NB4 (cell line): Measurements from ENCODE around the gene BCAM.
A peak's percentile ranks its signal among the peaks of the same experiment; 100 is the strongest.
"Not testable (repeated sequence)": the region's sequence is repeated elsewhere in the genome, so short reads cannot be mapped to it uniquely, and the experiment has no call there.

Source experiments
- DNase-seq: peaks from one replicate; pipeline ENCODE4 v3.0.0; 2010; ENCODE audit warnings: low read depth
- H3K4me3 ChIP-seq: one replicate; pipeline ENCODE4 v1.5.1; 2011; ENCODE audit warnings: mild to moderate bottlenecking, low read depth, low read length, moderate library complexity
- MYC ChIP-seq: IDR thresholded peaks from 2 replicates; pipeline ENCODE4 v1.6.1; 2011; ENCODE audit warnings: low read depth, low read length
- POLR2A ChIP-seq: IDR thresholded peaks from 2 replicates; pipeline ENCODE4 v1.6.1; 2011; ENCODE audit warnings: mild to moderate bottlenecking; ENCODE audit not compliant: insufficient read length; ENCODE audit errors: extremely low read depth
- TF ChIP-seq, protein P1 (sequence below): IDR thresholded peaks from one replicate; pipeline ENCODE4 v1.5.1; 2012; ENCODE audit warnings: low read depth, low read length
- TF ChIP-seq, protein P2 (sequence below): IDR thresholded peaks from 2 replicates; pipeline ENCODE4 v1.6.1; 2011; ENCODE audit warnings: low read depth, low read length

Gene BCAM

DNA sequence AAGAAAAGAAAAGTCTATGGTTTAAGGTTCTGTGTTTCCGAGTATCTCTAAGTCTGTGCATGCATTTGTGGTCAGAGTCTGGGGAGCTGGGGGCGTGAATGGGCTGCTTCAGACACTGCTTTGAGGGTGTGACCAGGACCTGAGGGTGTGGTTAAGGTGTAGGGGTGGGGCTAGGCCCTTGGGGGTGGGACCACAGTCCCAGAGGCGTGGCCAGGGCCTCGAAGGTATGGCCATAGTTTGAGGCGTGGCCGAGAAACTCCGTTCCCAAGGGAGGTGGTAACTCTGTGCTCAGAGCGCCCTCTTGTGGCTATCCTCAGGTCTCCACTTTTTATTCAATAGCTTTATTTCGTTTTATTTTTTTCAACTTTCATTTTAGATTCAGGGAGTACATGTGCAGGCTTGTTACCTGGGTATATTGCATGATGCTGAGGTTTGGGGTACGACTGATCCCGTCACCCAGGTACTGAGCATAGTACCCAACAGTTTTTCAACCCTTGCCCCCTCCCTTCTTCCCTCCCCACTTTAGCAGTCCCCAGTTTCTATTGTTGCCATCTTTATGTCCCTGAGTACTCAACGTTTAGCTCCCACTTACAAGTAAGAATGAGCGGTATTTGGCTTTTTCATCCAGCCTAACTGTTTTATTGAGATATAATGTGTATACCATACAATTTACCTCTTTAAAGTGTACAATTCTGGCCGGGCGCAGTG is 38.2 kb upstream of the BCAM start:
- peak; percentile 92 for DNase-seq
- H3K4me3 ChIP-seq = no peak overlapping the region

DNA sequence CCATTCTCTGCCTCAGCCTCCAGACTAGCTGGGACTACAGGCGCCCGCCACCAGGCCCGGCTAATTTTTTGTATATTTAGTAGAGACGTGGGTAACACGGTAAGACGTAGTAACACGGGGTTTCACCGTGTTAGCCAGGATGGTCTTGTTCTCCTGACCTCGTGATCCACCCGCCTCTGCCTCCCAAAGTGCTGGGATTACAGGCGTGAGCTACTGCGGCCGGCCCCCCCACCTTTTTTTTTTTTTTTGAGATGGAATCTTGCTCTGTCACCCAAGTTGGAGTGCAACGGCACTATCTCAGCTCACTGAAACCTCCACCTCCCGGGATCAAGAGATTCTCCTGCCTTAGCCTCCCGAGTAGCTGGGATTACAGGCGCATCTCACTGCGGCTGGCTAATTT is 36.8 kb upstream of the BCAM start:
- H3K4me3 ChIP-seq, DNase-seq: not testable (repeated sequence)

More for the DNA sequence above, 38.2 kb upstream of the BCAM start:
- TF ChIP-seq MYC = no peak
- TF ChIP-seq, protein P1, sequence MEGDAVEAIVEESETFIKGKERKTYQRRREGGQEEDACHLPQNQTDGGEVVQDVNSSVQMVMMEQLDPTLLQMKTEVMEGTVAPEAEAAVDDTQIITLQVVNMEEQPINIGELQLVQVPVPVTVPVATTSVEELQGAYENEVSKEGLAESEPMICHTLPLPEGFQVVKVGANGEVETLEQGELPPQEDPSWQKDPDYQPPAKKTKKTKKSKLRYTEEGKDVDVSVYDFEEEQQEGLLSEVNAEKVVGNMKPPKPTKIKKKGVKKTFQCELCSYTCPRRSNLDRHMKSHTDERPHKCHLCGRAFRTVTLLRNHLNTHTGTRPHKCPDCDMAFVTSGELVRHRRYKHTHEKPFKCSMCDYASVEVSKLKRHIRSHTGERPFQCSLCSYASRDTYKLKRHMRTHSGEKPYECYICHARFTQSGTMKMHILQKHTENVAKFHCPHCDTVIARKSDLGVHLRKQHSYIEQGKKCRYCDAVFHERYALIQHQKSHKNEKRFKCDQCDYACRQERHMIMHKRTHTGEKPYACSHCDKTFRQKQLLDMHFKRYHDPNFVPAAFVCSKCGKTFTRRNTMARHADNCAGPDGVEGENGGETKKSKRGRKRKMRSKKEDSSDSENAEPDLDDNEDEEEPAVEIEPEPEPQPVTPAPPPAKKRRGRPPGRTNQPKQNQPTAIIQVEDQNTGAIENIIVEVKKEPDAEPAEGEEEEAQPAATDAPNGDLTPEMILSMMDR = peak; percentile 45

DNA sequence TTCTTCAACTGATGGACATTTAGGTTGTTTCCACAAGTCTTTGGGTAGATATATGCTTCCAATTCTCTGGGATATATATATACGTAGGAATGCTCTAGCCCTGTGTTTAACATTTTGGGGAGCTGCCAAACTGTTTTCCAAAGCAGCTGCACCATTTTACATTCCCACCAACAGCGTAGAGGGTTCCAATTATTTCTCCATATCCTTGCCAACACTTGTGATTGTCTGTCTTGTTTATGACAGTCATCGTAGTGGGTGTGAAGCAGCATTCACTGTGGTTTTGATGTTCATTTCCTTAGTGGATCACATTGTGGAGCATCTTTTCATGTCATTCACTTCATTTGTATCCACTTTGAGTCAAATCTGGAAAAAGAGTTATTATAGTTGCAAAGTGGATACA is 35.9 kb upstream of the BCAM start:
- no peak for TF ChIP-seq MYC
- TF ChIP-seq POLR2A = no peak
- TF ChIP-seq, protein P1 = no peak
- TF ChIP-seq, protein P2, sequence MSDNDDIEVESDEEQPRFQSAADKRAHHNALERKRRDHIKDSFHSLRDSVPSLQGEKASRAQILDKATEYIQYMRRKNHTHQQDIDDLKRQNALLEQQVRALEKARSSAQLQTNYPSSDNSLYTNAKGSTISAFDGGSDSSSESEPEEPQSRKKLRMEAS = no peak
- H3K4me3 ChIP-seq = no peak overlapping the region
- no peak for DNase-seq

DNA sequence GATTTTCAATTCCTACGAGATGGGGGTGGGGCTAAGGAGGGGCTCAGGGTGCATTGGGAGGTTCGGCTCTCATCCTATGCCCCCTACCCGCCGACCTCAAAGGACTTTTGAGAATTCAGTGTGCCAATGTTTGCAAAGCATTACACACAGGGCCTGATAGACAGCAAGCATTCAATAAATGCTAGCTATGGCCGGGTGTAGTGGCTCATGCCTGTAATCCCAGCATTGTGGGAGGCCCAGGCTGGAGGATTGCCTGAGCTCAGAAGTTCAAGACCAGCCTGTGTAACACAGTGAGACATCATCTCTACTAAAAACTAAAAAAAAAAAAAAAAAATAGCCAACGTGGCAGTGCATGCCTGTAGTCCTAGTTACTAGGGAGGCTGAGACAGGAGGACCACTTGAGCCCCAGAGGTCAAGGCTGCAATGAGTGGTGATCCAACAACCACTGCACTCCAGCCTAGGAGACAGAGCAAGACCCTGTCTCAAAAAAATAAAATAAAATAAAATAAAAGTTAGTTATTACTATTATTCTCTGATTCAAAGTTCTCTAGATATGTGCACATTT is 33.1 kb upstream of the BCAM start:
- H3K4me3 ChIP-seq = no peak overlapping the region
- TF ChIP-seq POLR2A = no peak
- no peak for DNase-seq

DNA sequence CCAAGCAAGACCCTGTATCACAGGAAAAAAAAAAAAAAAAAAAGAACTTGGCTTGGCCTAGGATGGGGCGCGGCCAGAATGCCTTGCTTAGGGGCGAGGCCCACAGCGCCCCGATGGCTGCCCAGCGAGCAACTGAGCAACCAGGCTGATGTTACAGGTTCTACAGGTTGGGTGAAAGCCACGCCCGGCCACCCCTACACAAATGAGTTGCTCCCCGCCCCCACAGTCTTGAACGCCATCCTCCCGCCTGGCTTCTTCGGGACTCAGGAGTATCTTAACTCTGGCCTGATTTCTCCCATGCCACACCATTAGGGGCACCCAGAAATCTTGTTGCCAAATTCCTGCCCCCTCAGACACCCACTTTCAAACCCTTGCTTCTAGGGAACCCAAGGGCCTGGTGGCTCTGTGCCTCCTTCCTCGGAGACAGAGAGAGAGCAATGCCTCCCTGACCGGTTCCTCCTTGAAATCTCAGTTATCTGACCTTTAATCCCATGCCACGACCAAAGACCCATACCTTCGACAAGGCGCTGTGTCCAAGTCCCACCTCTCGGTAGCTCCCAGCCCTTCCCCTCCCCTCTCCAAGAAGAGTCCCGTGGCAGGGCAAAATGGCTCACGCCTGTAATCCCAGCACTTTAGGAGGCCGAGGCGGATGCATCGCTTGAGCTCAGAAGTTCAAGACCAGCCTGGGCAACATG is 32.4 kb upstream of the BCAM start:
- DNase-seq = no peak
- no peak overlapping the region for H3K4me3 ChIP-seq
- TF ChIP-seq, protein P2 = no peak
- TF ChIP-seq MYC (no peak), POLR2A (no peak)
- TF ChIP-seq, protein P1 = no peak

DNA sequence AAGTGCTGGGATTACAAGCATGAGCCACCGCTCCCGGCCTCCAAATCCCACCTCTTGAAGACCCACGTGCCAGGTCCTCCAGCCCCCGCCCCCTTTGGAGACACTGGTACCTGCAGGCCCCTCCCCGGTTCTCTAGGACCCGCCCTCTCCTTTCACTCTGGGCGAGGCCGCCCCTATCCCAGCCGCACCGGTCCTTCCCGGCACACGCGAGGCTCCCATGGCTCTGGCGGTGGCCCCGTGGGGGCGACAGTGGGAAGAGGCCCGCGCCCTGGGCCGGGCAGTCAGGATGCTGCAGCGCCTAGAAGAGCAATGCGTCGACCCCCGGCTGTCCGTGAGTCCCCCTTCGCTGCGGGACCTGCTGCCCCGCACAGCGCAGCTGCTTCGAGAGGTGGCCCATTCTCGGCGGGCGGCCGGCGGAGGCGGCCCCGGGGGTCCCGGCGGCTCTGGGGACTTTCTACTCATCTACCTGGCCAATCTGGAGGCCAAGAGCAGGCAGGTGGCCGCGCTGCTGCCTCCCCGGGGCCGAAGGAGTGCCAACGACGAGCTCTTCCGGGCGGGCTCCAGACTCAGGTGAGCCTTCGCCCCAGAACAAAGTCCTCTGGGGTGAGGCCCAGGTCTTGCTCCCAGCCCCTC is 31.1 kb upstream of the BCAM start, which contains the start of gene CBLC:
Gene CBLC, plus strand, starts transcription at position 176 of the 633 bp plus-strand sequence. Its CDS starts 42 bp downstream, at position 218.
- H3K4me3 ChIP-seq = no peak within 1 kb of the TSS
- TF ChIP-seq POLR2A (no peak), MYC (no peak)
- TF ChIP-seq, protein P2 = no peak
- TF ChIP-seq, protein P1 = no peak
- no peak for DNase-seq
